Esophagus muscularis mucosa (tissue), 4 donors: Measurements from ENCODE around the gene LGALS4.
"Not testable (repeated sequence)": the region's sequence is repeated elsewhere in the genome, so short reads cannot be mapped to it uniquely, and the experiment has no call there.

Source experiments
- CTCF ChIP-seq, 3 experiments: fragments of 200-600 bp in 2 of 3; fragments of 450-650 bp in 1 of 3; sonication (generic) in 2 of 3; IDR thresholded peaks; one replicate each; pipeline ENCODE4 v1.5.1; 2017 to 2019; ENCODE audit warnings: antibody characterized with exemption in 3 of 3, mild to moderate bottlenecking in 2 of 3, moderate library complexity in 1 of 3
- EP300 ChIP-seq: sonication (generic); formaldehyde crosslinking; IDR thresholded peaks from one replicate; pipeline ENCODE4 v1.6.1; 2017; ENCODE audit warnings: antibody characterized with exemption
- POLR2A ChIP-seq: fragments of 450-650 bp; IDR thresholded peaks from one replicate; pipeline ENCODE4 v1.6.1; 2017; ENCODE audit warnings: antibody characterized with exemption, moderate library complexity, mild to moderate bottlenecking, low read depth

DNA sequence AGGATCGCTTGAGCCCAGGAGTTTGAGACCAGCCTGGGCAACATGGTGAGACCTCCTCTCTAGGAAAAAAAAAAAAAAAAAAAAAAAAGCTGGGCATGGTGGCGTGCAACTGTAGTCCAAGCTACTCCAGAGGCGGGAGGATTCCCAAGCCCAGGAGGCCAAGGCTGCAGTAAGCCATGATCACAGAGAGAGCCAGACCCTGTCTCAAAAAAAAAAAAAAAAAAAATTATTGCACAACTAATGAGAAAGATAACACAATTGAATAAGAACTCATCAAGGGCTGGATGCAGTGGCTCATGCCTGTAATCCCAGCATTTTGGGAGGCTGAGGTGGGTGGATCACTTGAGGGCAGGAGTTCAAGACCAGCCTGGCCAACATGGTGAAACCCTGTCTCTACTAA, 26.7 kb downstream of the LGALS4 start:
- not testable (repeated sequence) for TF ChIP-seq CTCF (IDR thresholded peaks at IDR 0.05); POLR2A; EP300
